DMS153 (cell line): Measurements from ENCODE around the gene ZNF892.
"Not testable (repeated sequence)": the region's sequence is repeated elsewhere in the genome, so short reads cannot be mapped to it uniquely, and the experiment has no call there.

ENCODE experiments used
- DNase-seq: peaks from one replicate; lab custom pipeline; 2025; lab: John Stamatoyannopoulos, UW

ZNF892 gene

GRCh38 chr2:95207111-95207961, at the start of gene ZNF892:
Gene ZNF892 (plus strand): TSS chr2:95207521. CDS start chr2:95207816, 295 bp downstream.
- peak; percentile 82 for DNase-seq

- no peak for DNase-seq
Measured at GRCh38 chr2:95158441-95158840, 48.9 kb upstream of the ZNF892 start.

- no peak for DNase-seq
Measured at GRCh38 chr2:95158891-95159619, 48.3 kb upstream of the ZNF892 start.

- peak; percentile 43 for DNase-seq
Measured at GRCh38 chr2:95159690-95160449, 47.5 kb upstream of the ZNF892 start, which contains the start of gene ZNF514. Gene ZNF514 (minus strand): TSS chr2:95159848. CDS start chr2:95153253, 6,595 bp downstream.

- DNase-seq: no peak
Measured at GRCh38 chr2:95165030-95165370, 42.3 kb upstream of the ZNF892 start.

- DNase-seq: peak; percentile 94
Measured at GRCh38 chr2:95165371-95166064, 41.8 kb upstream of the ZNF892 start, which contains the start of gene ZNF2. Gene ZNF2 (plus strand): TSS chr2:95165809. CDS start chr2:95176227, 10,418 bp downstream.

GRCh38 chr2:95166065-95166763, 41.1 kb upstream of the ZNF892 start:
- no peak for DNase-seq

- no peak for DNase-seq
Measured at GRCh38 chr2:95171902-95172301, 35.4 kb upstream of the ZNF892 start.

GRCh38 chr2:95174031-95174542, 33.2 kb upstream of the ZNF892 start:
- DNase-seq: no peak

GRCh38 chr2:95179451-95179850, 27.9 kb upstream of the ZNF892 start:
- no peak for DNase-seq

- DNase-seq: no peak
Measured at GRCh38 chr2:95181774-95182173, 25.5 kb upstream of the ZNF892 start.

- no peak for DNase-seq
Measured at GRCh38 chr2:95185197-95185596, 22.1 kb upstream of the ZNF892 start.

GRCh38 chr2:95185973-95186372, 21.3 kb upstream of the ZNF892 start:
- no peak for DNase-seq

GRCh38 chr2:95192956-95193355, 14.4 kb upstream of the ZNF892 start:
- DNase-seq: not testable (repeated sequence)

- no peak for DNase-seq
Measured at GRCh38 chr2:95203911-95204310, 3.4 kb upstream of the ZNF892 start.

GRCh38 chr2:95204396-95204795, 2.9 kb upstream of the ZNF892 start:
- DNase-seq: no peak

GRCh38 chr2:95206096-95206495, 1.2 kb upstream of the ZNF892 start:
- DNase-seq: no peak

GRCh38 chr2:95208106-95208505, 785 bp downstream of the ZNF892 start:
- DNase-seq: no peak

GRCh38 chr2:95215018-95215612, 7.8 kb downstream of the ZNF892 start:
- DNase-seq: no peak

- DNase-seq: no peak
Measured at GRCh38 chr2:95220449-95220848, 13.1 kb downstream of the ZNF892 start.
